ELF-1 (cell line): ENCODE results near the gene DUS2.
"Not testable (repeated sequence)": the region's sequence is repeated elsewhere in the genome, so short reads cannot be mapped to it uniquely, and the experiment has no call there.

Experiments used
- DNase-seq: peaks from one replicate; pipeline ENCODE4 v3.0.0-alpha.2; 2016; ENCODE audit warnings: low read depth, low spot score

The DUS2 gene

GRCh38 chr16:68022728-68023537 is at the start of gene DUS2, which contains the start of gene DDX28:
Gene DUS2, plus strand, starts transcription at chr16:68023284. Its CDS starts 14,740 bp downstream, at chr16:68038024.
Gene DDX28, minus strand, starts transcription at chr16:68023232. Its CDS starts 30 bp downstream, at chr16:68023202.
- peak; percentile 96 for DNase-seq

- DNase-seq = no peak
Observed at GRCh38 chr16:67975321-67976105, 47.6 kb upstream of the DUS2 start.

GRCh38 chr16:67976205-67976604 is 46.9 kb upstream of the DUS2 start:
- no peak for DNase-seq

GRCh38 chr16:67977005-67977404 is 46.1 kb upstream of the DUS2 start:
- no peak for DNase-seq

GRCh38 chr16:67977469-67978227 is 45.4 kb upstream of the DUS2 start:
- DNase-seq = no peak

- DNase-seq = peak; percentile 77
Observed at GRCh38 chr16:67979955-67980678, 43.0 kb upstream of the DUS2 start, which contains the start of gene DPEP3. Gene DPEP3, minus strand, starts transcription at chr16:67980499. Its CDS starts 119 bp downstream, at chr16:67980380.

GRCh38 chr16:67982011-67982696 is 40.9 kb upstream of the DUS2 start:
- DNase-seq = no peak

- no peak for DNase-seq
Observed at GRCh38 chr16:67986949-67987348, 36.1 kb upstream of the DUS2 start.

- DNase-seq = no peak
Observed at GRCh38 chr16:67987460-67988160, 35.5 kb upstream of the DUS2 start.

- DNase-seq = no peak
Observed at GRCh38 chr16:67988675-67989074, 34.4 kb upstream of the DUS2 start.

- DNase-seq = no peak
Observed at GRCh38 chr16:67989322-67990017, 33.6 kb upstream of the DUS2 start.

GRCh38 chr16:67990018-67990386 is 33.1 kb upstream of the DUS2 start:
- DNase-seq = no peak

GRCh38 chr16:67992661-67993206 is 30.4 kb upstream of the DUS2 start:
- no peak for DNase-seq

GRCh38 chr16:67993207-67994039 is 29.7 kb upstream of the DUS2 start:
- DNase-seq = peak; percentile 92

- not testable (repeated sequence) for DNase-seq
Observed at GRCh38 chr16:67994040-67994408, 29.1 kb upstream of the DUS2 start.

GRCh38 chr16:67995423-67995822 is 27.7 kb upstream of the DUS2 start:
- no peak for DNase-seq

- DNase-seq = no peak
Observed at GRCh38 chr16:67996666-67997065, 26.4 kb upstream of the DUS2 start.

GRCh38 chr16:67998231-67998778 is 24.8 kb upstream of the DUS2 start:
- not testable (repeated sequence) for DNase-seq
